K562 (cell line): ENCODE results near the gene MICAL2. TPM values are rescaled to one million over a fixed set of nuclear protein-coding genes. Genes with fewer than 3 reads are reported as not detected.

Experiments
- AFF4 ChIP-seq: sonication (generic); formaldehyde crosslinking; IDR thresholded peaks from 2 replicates; pipeline ENCODE4 v1.8.0; 2023; ENCODE audit warnings: mild to moderate bottlenecking, missing genetic modification reagents
- ATF2 ChIP-seq: sonication (generic); formaldehyde crosslinking; IDR thresholded peaks from 2 replicates; pipeline ENCODE4 v1.8.1; 2022; ENCODE audit warnings: missing genetic modification reagents
- ATF3 ChIP-seq, 2 experiments: fragments of 450-650 bp in 1 of 2; sonication (generic) in 1 of 2; formaldehyde crosslinking in 1 of 2; IDR thresholded peaks in 1 of 2; conservative IDR thresholded peaks in 1 of 2; 2 replicates each; pipeline versions ENCODE4 v1.6.1 to v1.8.1; 2016 to 2023; ENCODE audit warnings: mild to moderate bottlenecking in 2 of 2, moderate library complexity in 2 of 2, inconsistent platforms in 1 of 2, missing genetic modification reagents in 1 of 2
- C11orf30 ChIP-seq: fragments of 450-650 bp; IDR thresholded peaks from 2 replicates; pipeline ENCODE4 v1.6.1; 2016; ENCODE audit warnings: low read depth, mild to moderate bottlenecking
- CXXC5 ChIP-seq: fragments of 250-450 bp; sonication (Bioruptor Pico); IDR thresholded peaks from 2 replicates; pipeline ENCODE4 v1.8.0; 2022; ENCODE audit warnings: inconsistent platforms, mild to moderate bottlenecking, moderate library complexity
- DLX4 ChIP-seq: fragments of 250-450 bp; sonication (Bioruptor Pico); IDR thresholded peaks from 2 replicates; pipeline ENCODE4 v1.6.1; 2021; ENCODE audit warnings: mild to moderate bottlenecking
- E2F3 ChIP-seq: fragments of 250-450 bp; sonication (Bioruptor Pico); IDR thresholded peaks from 2 replicates; pipeline ENCODE4 v1.4.0; 2020; ENCODE audit warnings: mild to moderate bottlenecking
- EP300 ChIP-seq: IDR thresholded peaks from 2 replicates; pipeline ENCODE4 v1.6.1; 2012; ENCODE audit warnings: low read length, improper control_type of control experiment
- KAT2B ChIP-seq: IDR thresholded peaks from one replicate; pipeline ENCODE4 v1.6.1; 2012; ENCODE audit warnings: low read depth, mild to moderate bottlenecking, control low read depth, inconsistent platforms, low read length, moderate library complexity
- KDM1A ChIP-seq, 2 experiments: fragments of 450-650 bp; IDR thresholded peaks; 2 replicates each; pipeline ENCODE4 v1.6.1; 2016; ENCODE audit warnings: mild to moderate bottlenecking in 2 of 2
- KLF16 ChIP-seq: IDR thresholded peaks from 2 replicates; pipeline ENCODE4 v1.6.1; 2016; ENCODE audit warnings: antibody characterized with exemption
- KLF6 ChIP-seq: fragments of 250-450 bp; sonication (Bioruptor Pico); IDR thresholded peaks from 2 replicates; pipeline ENCODE4 v1.4.0; 2020; ENCODE audit warnings: mild to moderate bottlenecking, moderate library complexity, borderline replicate concordance
- STAT5B ChIP-seq: fragments of 250-450 bp; sonication (Bioruptor Pico); IDR thresholded peaks from 2 replicates; pipeline ENCODE4 v1.8.0; 2021; ENCODE audit warnings: mild to moderate bottlenecking, inconsistent platforms
- TAL1 ChIP-seq: fragments of 450-650 bp; IDR thresholded peaks from 2 replicates; pipeline ENCODE4 v1.6.1; 2016; ENCODE audit warnings: mild to moderate bottlenecking
- ZBTB5 ChIP-seq: fragments of 450-650 bp; IDR thresholded peaks from 2 replicates; pipeline ENCODE4 v1.6.1; 2017; ENCODE audit warnings: antibody characterized with exemption
- ZNF175 ChIP-seq: fragments of 200-800 bp; sonication (Bioruptor generic); IDR thresholded peaks from 2 replicates; pipeline ENCODE4 v1.6.1; 2016; ENCODE audit warnings: low read depth, mild to moderate bottlenecking, missing genetic modification characterization, missing compliant biosample characterization
- ZNF280B ChIP-seq: fragments of 250-450 bp; sonication (Bioruptor Pico); IDR thresholded peaks from 2 replicates; pipeline ENCODE4 v1.5.1; 2021; ENCODE audit warnings: mild to moderate bottlenecking
- ZNF696 ChIP-seq: fragments of 250-450 bp; sonication (Bioruptor Pico); conservative IDR thresholded peaks from 2 replicates; pipeline ENCODE4 v1.4.0; 2020; ENCODE audit warnings: mild to moderate bottlenecking, moderate library complexity
- polyA plus RNA-seq, 8 experiments: library from polyadenylated mRNA; depleted of rRNA in 4 of 8; stranded (reverse) in 5 of 8; unstranded in 3 of 8; fragments of >200 nt; fragmentation: Nextera tagmentation in 2 of 8; fragmentation: Illumina TruSeq in 1 of 8; extraction: Ambion mirVana in 2 of 8; extraction: Trizol in 1 of 8; gene quantifications; 2 replicates each; pipeline versions ENCODE4 v1.2.1 to v1.2.3, GENCODE V29; 2011 to 2014; ENCODE audit warnings: inconsistent platforms in 1 of 8, missing spikeins in 1 of 8
- total RNA-seq, 7 experiments: library from RNA; depleted of rRNA in 6 of 7; stranded (reverse); fragments of >200 nt in 6 of 7; fragmentation: Illumina TruSeq in 2 of 7; extraction: Trizol in 2 of 7; gene quantifications; 2 replicates each; pipeline versions ENCODE4 v1.2.1 to v1.2.3, GENCODE V29; 2011 to 2021; ENCODE audit warnings: low replicate concordance in 1 of 7

Gene MICAL2
- total and polyA plus RNA-seq, 9 of the 15 experiments (the other 6 are each of a cell fraction or from before 2014, with no cell fraction given): 4.7 to 64.2 (median 33.6) TPM

GRCh38 chr11:12125609-12126149 is 15.3 kb downstream of the MICAL2 start (continued):
- TF ChIP-seq KDM1A (IDR thresholded peaks at IDR 0.05) (peak; percentile 71 to 72), KLF6 (no peak), CXXC5 (0 out of 2 replicates have a peak, but pooled peaks have one; percentile 34), STAT5B (no peak), ATF2 (CRISPR knock-in tag) (no peak), E2F3 (CRISPR knock-in tag) (no peak), KLF16 (peak; percentile 68; the same call in 1 of the 2 replicates), ZNF696 (CRISPR knock-in tag) (no peak), TAL1 (peak; percentile 89), EP300 (peak; percentile 90), DLX4 (no peak), C11orf30 (peak; percentile 43; the same call in 1 of the 2 replicates), ATF3 (IDR thresholded peaks at IDR 0.05) (peak; percentile 72), ATF3 (CRISPR knock-in tag; conservative IDR thresholded peaks at IDR 0.05) (no peak), AFF4 (CRISPR knock-in tag) (no peak), ZNF175 (CRISPR knock-in tag) (0 out of 2 replicates have a peak, but pooled peaks have one; percentile 7), ZBTB5 (no peak), KAT2B (no peak), ZNF280B (CRISPR knock-in tag) (no peak)
